Activated naive CD4-positive, alpha-beta T cell treated with anti-CD3 and anti-CD28 coated beads for 36 hours (primary cell): ENCODE data around the gene SLC27A1. TPM values are rescaled to one million over a fixed set of nuclear protein-coding genes. Genes with fewer than 3 reads are reported as not detected.
"Not testable (repeated sequence)": the region's sequence is repeated elsewhere in the genome, so short reads cannot be mapped to it uniquely, and the experiment has no call there.

ENCODE experiments used
- CTCF ChIA-PET: fragments of 350-600 bp; sonication (Branson Sonifier 250); formaldehyde crosslinking; loops from one replicate; lab custom pipeline; 2021; ENCODE audit warnings: antibody characterized with exemption; lab: Charles Lee
- DNase-seq: peaks from one replicate; pipeline ENCODE4 v3.0.0-alpha.2; 2020
- H3K27ac Mint-ChIP-seq: one replicate; pipeline ENCODE4 v1.8.0; 2021; ENCODE audit warnings: mild to moderate bottlenecking, mixed read lengths
- H3K27me3 Mint-ChIP-seq: one replicate; pipeline ENCODE4 v1.8.0; 2021; ENCODE audit warnings: low read depth, mixed read lengths
- H3K36me3 Mint-ChIP-seq: one replicate; pipeline ENCODE4 v1.8.0; 2021; ENCODE audit warnings: low read depth, mixed read lengths
- H3K4me1 Mint-ChIP-seq: one replicate; pipeline ENCODE4 v1.8.0; 2021; ENCODE audit warnings: low read depth, mixed read lengths
- H3K4me3 Mint-ChIP-seq: one replicate; pipeline ENCODE4 v1.8.0; 2021; ENCODE audit warnings: mild to moderate bottlenecking, moderate library complexity, mixed read lengths
- H3K9me3 Mint-ChIP-seq: one replicate; pipeline ENCODE4 v1.8.0; 2021; ENCODE audit warnings: mixed read lengths
- intact Hi-C: fragments of 100-400 bp; cut with micrococcal nuclease; formaldehyde crosslinking; loops from one replicate; pipeline ENCODE4 v1.15.1; 2023
- total RNA-seq, 2 experiments: library from RNA; stranded (reverse); gene quantifications; one replicate each; pipeline ENCODE4 v1.2.3, GENCODE V29; 2021

The SLC27A1 gene
- total RNA-seq, 2 experiments from 2014 or later = 1.2 to 1.7 TPM

GRCh38 chr19:17460372-17461230 is 9.7 kb upstream of the SLC27A1 start, which contains the start of gene NXNL1:
NXNL1 (minus strand) TSS chr19:17460926; CDS start chr19:17460869, 57 bp downstream.
- H3K36me3 Mint-ChIP-seq = no peaks in the 10 kb centered on the region

GRCh38 chr19:17466487-17466850 is 3.9 kb upstream of the SLC27A1 start:
- Mint-ChIP-seq H3K27me3 (no peaks in the 10 kb centered on the region), H3K27ac (no peak overlapping the region), H3K4me1 (peaks cover 18% of the 10 kb centered on the region), H3K4me3 (no peak overlapping the region), H3K36me3 (no peaks in the 10 kb centered on the region), H3K9me3 (no peaks in the 10 kb centered on the region)
- DNase-seq = no peak
- intact Hi-C loops = loop anchor here (1.0 kb wide), 6 partner anchors 13 to 120 kb away; no protein-coding TSS in a partner anchor
- CTCF ChIA-PET = interaction anchor here (0.6 to 2.1 kb wide), 16 partner anchors 9 to 227 kb away, joined by 3 to 9 read pairs (median 4); partner anchors contain the start of genes BST2, CCDC194 and MVB12A

More at GRCh38 chr19:17460372-17461230, 9.7 kb upstream of the SLC27A1 start, which contains the start of gene NXNL1:
- CTCF ChIA-PET = interaction anchor here (0.6 to 1.4 kb wide), 2 partner anchors 74 to 112 kb away, joined by 3 to 4 read pairs; no protein-coding TSS in a partner anchor
- no peaks in the 10 kb centered on the region for H3K9me3 Mint-ChIP-seq
- H3K27ac Mint-ChIP-seq = no peak within 1 kb of the TSS
- H3K27me3 Mint-ChIP-seq = peaks cover 22% of the 10 kb centered on the region
- DNase-seq = no peak
- intact Hi-C loops = no loop called here
- no peak within 1 kb of the TSS for H3K4me3 Mint-ChIP-seq
- no peaks in the 10 kb centered on the region for H3K4me1 Mint-ChIP-seq

- CTCF ChIA-PET = interaction anchor here (0.6 to 2.0 kb wide), 8 partner anchors 25 to 577 kb away, joined by 3 to 5 read pairs (median 4); partner anchors contain the start of gene CCDC194
- H3K9me3 Mint-ChIP-seq = no peaks in the 10 kb centered on the region
- no peaks in the 10 kb centered on the region for H3K36me3 Mint-ChIP-seq
- H3K27me3 Mint-ChIP-seq = no peaks in the 10 kb centered on the region
- H3K4me1 Mint-ChIP-seq = peaks cover 18% of the 10 kb centered on the region
- H3K27ac Mint-ChIP-seq = no peak overlapping the region
- intact Hi-C loops = no loop called here
- no peak overlapping the region for H3K4me3 Mint-ChIP-seq
- no peak for DNase-seq
These were observed 2.6 kb upstream of the SLC27A1 start for GRCh38 chr19:17467471-17468301.

GRCh38 chr19:17468302-17469091 is 1.8 kb upstream of the SLC27A1 start:
- Mint-ChIP-seq H3K27me3 (no peaks in the 10 kb centered on the region), H3K27ac (no peak overlapping the region), H3K4me3 (peak overlapping the region; percentile 84), H3K4me1 (peaks cover 26% of the 10 kb centered on the region), H3K36me3 (no peaks in the 10 kb centered on the region), H3K9me3 (no peaks in the 10 kb centered on the region)
- CTCF ChIA-PET = interaction anchor here (0.6 to 2.0 kb wide), 3 partner anchors 27 to 224 kb away, joined by 3 to 6 read pairs (median 5); partner anchors contain the start of gene CCDC194
- no peak for DNase-seq
- intact Hi-C loops = loop anchor here (1.0 kb wide), 2 partner anchors 18 to 43 kb away; partner anchors contain the start of gene PGLS

- H3K9me3 Mint-ChIP-seq = no peaks in the 10 kb centered on the region
- CTCF ChIA-PET = interaction anchor here (0.5 to 0.8 kb wide), 2 partner anchors 27 to 86 kb away, joined by 4 to 6 read pairs; no protein-coding TSS in a partner anchor
- intact Hi-C loops = loop anchor here (1.0 kb wide), 2 partner anchors 19 to 42 kb away; partner anchors contain the start of gene PGLS
- no peak overlapping the region for H3K27ac Mint-ChIP-seq
- H3K4me1 Mint-ChIP-seq = peaks cover 26% of the 10 kb centered on the region
- H3K27me3 Mint-ChIP-seq = no peaks in the 10 kb centered on the region
- no peak for DNase-seq
- H3K36me3 Mint-ChIP-seq = no peaks in the 10 kb centered on the region
- peak overlapping the region; percentile 84 for H3K4me3 Mint-ChIP-seq
These were observed 1.2 kb upstream of the SLC27A1 start for GRCh38 chr19:17469092-17469480.

GRCh38 chr19:17469481-17470067 is 750 bp upstream of the SLC27A1 start:
- peak; percentile 92 for DNase-seq
- peak overlapping the region; percentile 84 for H3K4me3 Mint-ChIP-seq
- H3K36me3 Mint-ChIP-seq = no peaks in the 10 kb centered on the region
- CTCF ChIA-PET = interaction anchor here (0.5 to 0.8 kb wide), 2 partner anchors 28 to 87 kb away, joined by 4 to 6 read pairs; no protein-coding TSS in a partner anchor
- no peaks in the 10 kb centered on the region for H3K27me3 Mint-ChIP-seq
- peak overlapping the region; percentile 10 for H3K27ac Mint-ChIP-seq
- H3K9me3 Mint-ChIP-seq = no peaks in the 10 kb centered on the region
- intact Hi-C loops = loop anchor here (1.0 to 5.0 kb wide), 6 partner anchors 19 to 463 kb away; partner anchors contain the start of genes CCDC124, COLGALT1, DDA1 and PGLS
- H3K4me1 Mint-ChIP-seq = peaks cover 26% of the 10 kb centered on the region

- Mint-ChIP-seq H3K4me1 (peaks cover 21% of the 10 kb centered on the region), H3K36me3 (no peaks in the 10 kb centered on the region), H3K9me3 (no peaks in the 10 kb centered on the region), H3K27me3 (no peaks in the 10 kb centered on the region), H3K4me3 (peak overlapping the region; percentile 84), H3K27ac (no peak overlapping the region)
- intact Hi-C loops = loop anchor here (5.0 kb wide), 2 partner anchors 386 to 461 kb away; partner anchors contain the start of genes CCDC124 and RPL18A
- CTCF ChIA-PET = interaction anchor here (0.5 to 2.1 kb wide), 3 partner anchors 25 to 211 kb away, joined by 4 to 14 read pairs (median 5); no protein-coding TSS in a partner anchor
- DNase-seq = no peak
These were observed 1.2 kb downstream of the SLC27A1 start for GRCh38 chr19:17471410-17472125.

- Mint-ChIP-seq H3K9me3 (no peaks in the 10 kb centered on the region), H3K27ac (no peak overlapping the region), H3K4me3 (peak overlapping the region; percentile 21), H3K4me1 (peaks cover 21% of the 10 kb centered on the region), H3K36me3 (no peaks in the 10 kb centered on the region), H3K27me3 (no peaks in the 10 kb centered on the region)
- peak; percentile 59 for DNase-seq
- CTCF ChIA-PET = interaction anchor here (0.8 to 0.9 kb wide), 3 partner anchors 15 to 103 kb away, joined by 3 to 4 read pairs (median 3); no protein-coding TSS in a partner anchor
- intact Hi-C loops = loop anchor here (1.0 to 5.0 kb wide), 3 partner anchors 101 to 459 kb away; partner anchors contain the start of genes CCDC124 and RPL18A
These were observed 2.7 kb downstream of the SLC27A1 start for GRCh38 chr19:17473041-17473440.

- intact Hi-C loops, H3K4me3 Mint-ChIP-seq: not testable (repeated sequence)
These were observed 4.8 kb downstream of the SLC27A1 start for GRCh38 chr19:17475011-17475540.

More at GRCh38 chr19:17475011-17475540, 4.8 kb downstream of the SLC27A1 start:
- H3K27ac Mint-ChIP-seq, DNase-seq, H3K27me3 Mint-ChIP-seq, H3K36me3 Mint-ChIP-seq, H3K9me3 Mint-ChIP-seq: not testable (repeated sequence)
- H3K4me1 Mint-ChIP-seq = peaks cover 12% of the 10 kb centered on the region
- CTCF ChIA-PET = interaction anchor here (1.1 to 1.3 kb wide), 2 partner anchors 21 to 147 kb away, joined by 3 to 8 read pairs; no protein-coding TSS in a partner anchor
